ENCODE data around the gene MORN1.

DNA sequence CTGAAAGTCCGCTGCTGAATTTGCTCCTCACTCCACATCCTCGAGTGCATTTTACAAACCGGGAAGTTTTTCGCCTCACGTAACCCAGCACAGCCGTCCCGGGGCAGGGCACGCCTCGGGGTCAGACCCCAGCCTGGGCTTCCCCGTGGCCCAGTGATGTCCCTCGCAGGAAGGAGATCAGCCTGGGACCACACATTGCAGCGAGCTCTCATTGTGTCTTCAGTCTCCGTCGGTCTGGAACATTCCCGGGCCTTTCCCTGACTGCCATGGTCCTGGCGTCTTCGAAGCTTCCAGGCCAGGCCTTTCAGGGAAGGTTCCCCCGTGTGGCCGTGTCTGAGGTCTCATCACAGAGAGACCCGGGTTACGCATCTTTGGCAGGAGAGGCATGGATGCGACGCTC lies 43.5 kb downstream of the MORN1 start:
- no peak for TF ChIP-seq POLR2AphosphoS5 (IDR thresholded peaks at IDR 0.05)
- TF ChIP-seq, protein P1, sequence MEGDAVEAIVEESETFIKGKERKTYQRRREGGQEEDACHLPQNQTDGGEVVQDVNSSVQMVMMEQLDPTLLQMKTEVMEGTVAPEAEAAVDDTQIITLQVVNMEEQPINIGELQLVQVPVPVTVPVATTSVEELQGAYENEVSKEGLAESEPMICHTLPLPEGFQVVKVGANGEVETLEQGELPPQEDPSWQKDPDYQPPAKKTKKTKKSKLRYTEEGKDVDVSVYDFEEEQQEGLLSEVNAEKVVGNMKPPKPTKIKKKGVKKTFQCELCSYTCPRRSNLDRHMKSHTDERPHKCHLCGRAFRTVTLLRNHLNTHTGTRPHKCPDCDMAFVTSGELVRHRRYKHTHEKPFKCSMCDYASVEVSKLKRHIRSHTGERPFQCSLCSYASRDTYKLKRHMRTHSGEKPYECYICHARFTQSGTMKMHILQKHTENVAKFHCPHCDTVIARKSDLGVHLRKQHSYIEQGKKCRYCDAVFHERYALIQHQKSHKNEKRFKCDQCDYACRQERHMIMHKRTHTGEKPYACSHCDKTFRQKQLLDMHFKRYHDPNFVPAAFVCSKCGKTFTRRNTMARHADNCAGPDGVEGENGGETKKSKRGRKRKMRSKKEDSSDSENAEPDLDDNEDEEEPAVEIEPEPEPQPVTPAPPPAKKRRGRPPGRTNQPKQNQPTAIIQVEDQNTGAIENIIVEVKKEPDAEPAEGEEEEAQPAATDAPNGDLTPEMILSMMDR (IDR thresholded peaks at IDR 0.05) = no peak
- TF ChIP-seq POLR2A (IDR thresholded peaks at IDR 0.05) = no peak
